Fibroblast of lung (primary cell): Measurements from ENCODE around the gene CECR2. TPM values are rescaled to one million over a fixed set of nuclear protein-coding genes. Genes with fewer than 3 reads are reported as not detected.

Source experiments
- DNase-seq, 2 donors: peaks; one replicate each; pipeline versions ENCODE4 v3.0.0 to v3.0.0-alpha.2; 2010; ENCODE audit warnings: low read depth in 2 of 2
- H2AFZ ChIP-seq: 2 replicates; pipeline ENCODE4 v1.5.1; 2012; ENCODE audit warnings: low read length, control low read depth, inconsistent platforms
- H3K27ac ChIP-seq: 2 replicates; pipeline ENCODE4 v1.5.1; 2011; ENCODE audit warnings: low read length, control low read depth; ENCODE audit not compliant: insufficient read depth
- H3K27me3 ChIP-seq: 2 replicates; pipeline ENCODE4 v1.5.1; 2011; ENCODE audit warnings: mild to moderate bottlenecking, low read length; ENCODE audit not compliant: control insufficient read depth, insufficient read depth
- H3K36me3 ChIP-seq: 2 replicates; pipeline ENCODE4 v1.5.1; 2011; ENCODE audit warnings: low read length; ENCODE audit not compliant: control insufficient read depth, insufficient read depth
- H3K4me1 ChIP-seq: 2 replicates; pipeline ENCODE4 v1.5.1; 2011; ENCODE audit warnings: low read length; ENCODE audit not compliant: control insufficient read depth, insufficient read depth; ENCODE audit errors: extremely low read depth
- H3K4me2 ChIP-seq: 2 replicates; pipeline ENCODE4 v1.5.1; 2011; ENCODE audit warnings: low read length, control low read depth; ENCODE audit not compliant: insufficient read depth; ENCODE audit errors: extremely low read depth
- H3K4me3 ChIP-seq, 4 experiments: fragments of 200-600 bp in 1 of 4; sonication (generic) in 1 of 4; replicated peaks in 1 of 4; 2 replicates each; pipeline ENCODE4 v1.5.1; 2011 to 2016; ENCODE audit warnings: low read length in 4 of 4, low read depth in 3 of 4, mild to moderate bottlenecking in 3 of 4, control low read depth in 2 of 4, inconsistent platforms in 1 of 4, mixed read lengths in 1 of 4; ENCODE audit not compliant: insufficient read depth in 1 of 4; ENCODE audit errors: control extremely low read depth in 1 of 4
- H3K79me2 ChIP-seq: 2 replicates; pipeline ENCODE4 v1.5.1; 2012; ENCODE audit warnings: mild to moderate bottlenecking, low read length, inconsistent platforms; ENCODE audit not compliant: control insufficient read depth, insufficient read depth
- H3K9ac ChIP-seq: 2 replicates; pipeline ENCODE4 v1.5.1; 2011; ENCODE audit warnings: mild to moderate bottlenecking, low read length, control low read depth; ENCODE audit not compliant: insufficient read depth
- H3K9me3 ChIP-seq: 2 replicates; pipeline ENCODE4 v1.5.1; 2012; ENCODE audit warnings: low read depth, low read length; ENCODE audit not compliant: control insufficient read depth, insufficient read depth
- H4K20me1 ChIP-seq: 2 replicates; pipeline ENCODE4 v1.5.1; 2011; ENCODE audit warnings: low read length; ENCODE audit not compliant: control insufficient read depth, insufficient read depth; ENCODE audit errors: extremely low read depth
- CTCF ChIP-seq, 2 donors: IDR thresholded peaks in 1 of 2; conservative IDR thresholded peaks in 1 of 2; 1 replicate in 1 of 2; 2 replicates in 1 of 2; pipeline ENCODE4 v1.5.1; 2011 to 2012; ENCODE audit warnings: low read length in 2 of 2, control low read depth in 1 of 2, inconsistent platforms in 1 of 2, low read depth in 1 of 2, mild to moderate bottlenecking in 1 of 2
- EZH2 ChIP-seq: IDR thresholded peaks from 2 replicates; pipeline ENCODE4 v1.5.1; 2012; ENCODE audit warnings: low read length, control low read depth, mild to moderate bottlenecking; ENCODE audit errors: missing control alignments
- polyA plus RNA-seq, 2 donors: library from polyadenylated mRNA; depleted of rRNA in 1 of 2; stranded (reverse) in 1 of 2; unstranded in 1 of 2; fragments of >200 nt; gene quantifications; 2 replicates each; pipeline ENCODE4 v1.2.1, GENCODE V29; 2011 to 2012; ENCODE audit warnings: missing spikeins in 1 of 2
- total RNA-seq: library from RNA; depleted of rRNA; stranded (reverse); fragments of >200 nt; gene quantifications from 2 replicates; pipeline ENCODE4 v1.2.1, GENCODE V29; 2014

The CECR2 gene
- total and polyA plus RNA-seq, 2 donors (not counting 1 experiment from before 2014, with no cell fraction given) = under 0.01 to 0.09 TPM

GRCh38 chr22:17339095-17339693 lies 30.1 kb upstream of the CECR2 start:
- Histone ChIP-seq H3K9me3 (no peaks in the 10 kb centered on the region), H3K79me2 (no peaks in the 10 kb centered on the region), H3K27me3 (no peaks in the 10 kb centered on the region), H3K36me3 (no peaks in the 10 kb centered on the region), H3K27ac (no peak overlapping the region), H3K9ac (no peak overlapping the region), H3K4me3 (no peak overlapping the region), H4K20me1 (no peaks in the 10 kb centered on the region), H3K4me1 (no peaks in the 10 kb centered on the region), H3K4me2 (no peak overlapping the region), H2AFZ (no peak overlapping the region)
- DNase-seq = no peak
- TF ChIP-seq EZH2 (no peak), CTCF (conservative IDR thresholded peaks at IDR 0.05 in 1 of 2, IDR thresholded peaks at IDR 0.05 in 1 of 2; ENCODE audit: low read depth in 1 of 2, low read length in 2 of 2) (no peak)

GRCh38 chr22:17342361-17342760 lies 26.9 kb upstream of the CECR2 start:
- Histone ChIP-seq H3K4me3 (no peak overlapping the region), H2AFZ (no peak overlapping the region), H3K9me3 (no peaks in the 10 kb centered on the region), H3K36me3 (no peaks in the 10 kb centered on the region), H3K27me3 (no peaks in the 10 kb centered on the region), H3K79me2 (no peaks in the 10 kb centered on the region), H3K4me1 (no peaks in the 10 kb centered on the region), H3K27ac (no peak overlapping the region), H4K20me1 (no peaks in the 10 kb centered on the region), H3K4me2 (no peak overlapping the region), H3K9ac (no peak overlapping the region)
- TF ChIP-seq EZH2 (no peak), CTCF (conservative IDR thresholded peaks at IDR 0.05 in 1 of 2, IDR thresholded peaks at IDR 0.05 in 1 of 2; ENCODE audit: low read depth in 1 of 2, low read length in 2 of 2) (no peak)
- no peak for DNase-seq

- H3K36me3 ChIP-seq = no peaks in the 10 kb centered on the region
- no peaks in the 10 kb centered on the region for H4K20me1 ChIP-seq
- H2AFZ ChIP-seq = no peak overlapping the region
- no peaks in the 10 kb centered on the region for H3K9me3 ChIP-seq
- no peaks in the 10 kb centered on the region for H3K79me2 ChIP-seq
- DNase-seq = no peak
- H3K27me3 ChIP-seq = no peaks in the 10 kb centered on the region
- no peak overlapping the region for H3K9ac ChIP-seq
- H3K4me3 ChIP-seq = no peak overlapping the region
- TF ChIP-seq EZH2 (no peak), CTCF (conservative IDR thresholded peaks at IDR 0.05 in 1 of 2, IDR thresholded peaks at IDR 0.05 in 1 of 2; ENCODE audit: low read depth in 1 of 2, low read length in 2 of 2) (no peak)
- H3K4me1 ChIP-seq = no peaks in the 10 kb centered on the region
- H3K27ac ChIP-seq = no peak overlapping the region
- H3K4me2 ChIP-seq = no peak overlapping the region
Observed at GRCh38 chr22:17343766-17344165, 25.5 kb upstream of the CECR2 start.
